Panc1 (cell line): ENCODE measurements around the gene NCAPH2.

Experiments used
- POLR2AphosphoS5 ChIP-seq: IDR thresholded peaks from 2 replicates; pipeline ENCODE4 v1.6.1; 2012; ENCODE audit warnings: mild to moderate bottlenecking, low read depth, low read length, moderate library complexity
- TF ChIP-seq, protein P1 (sequence below): fragments of 450-650 bp; IDR thresholded peaks from 2 replicates; pipeline ENCODE4 v1.5.1; 2017; ENCODE audit warnings: mild to moderate bottlenecking

DNA sequence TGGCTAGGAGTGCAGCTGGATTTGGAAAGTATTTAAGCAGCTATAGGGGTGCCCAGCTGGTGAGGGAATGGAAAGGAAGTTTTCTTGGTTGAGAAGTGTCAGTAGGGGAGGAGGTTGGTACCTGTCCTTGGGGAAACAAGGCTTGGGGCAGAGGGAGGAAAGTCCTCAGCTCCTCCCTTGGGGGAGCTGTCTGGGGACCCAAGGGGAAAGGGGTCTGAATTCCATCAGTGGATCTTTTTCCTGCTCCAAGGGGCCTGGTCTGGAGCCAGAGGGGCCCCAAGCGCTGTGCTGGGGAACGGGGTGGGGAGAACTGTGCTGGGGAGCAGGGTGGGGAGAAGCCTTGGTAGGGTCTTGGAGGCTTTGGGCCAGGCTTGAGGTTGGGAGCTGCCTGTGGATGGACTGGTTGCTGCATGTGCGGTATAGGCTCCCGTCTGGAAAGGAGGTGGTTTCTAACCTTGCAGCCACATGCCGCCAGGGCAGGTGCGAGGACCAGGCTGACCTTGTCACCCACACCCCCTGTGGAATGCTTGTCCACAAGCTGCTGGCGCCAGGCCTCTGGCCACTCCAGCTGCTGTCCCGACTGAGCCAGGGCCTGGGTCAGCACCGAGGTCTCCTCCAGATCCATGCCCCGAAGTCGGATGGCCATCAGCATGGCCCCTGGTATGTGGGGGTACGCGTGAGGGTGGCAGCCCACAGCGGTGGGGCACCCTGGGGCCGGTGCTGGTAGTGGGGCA, 20.8 kb downstream of the NCAPH2 start:
- TF ChIP-seq, protein P1, sequence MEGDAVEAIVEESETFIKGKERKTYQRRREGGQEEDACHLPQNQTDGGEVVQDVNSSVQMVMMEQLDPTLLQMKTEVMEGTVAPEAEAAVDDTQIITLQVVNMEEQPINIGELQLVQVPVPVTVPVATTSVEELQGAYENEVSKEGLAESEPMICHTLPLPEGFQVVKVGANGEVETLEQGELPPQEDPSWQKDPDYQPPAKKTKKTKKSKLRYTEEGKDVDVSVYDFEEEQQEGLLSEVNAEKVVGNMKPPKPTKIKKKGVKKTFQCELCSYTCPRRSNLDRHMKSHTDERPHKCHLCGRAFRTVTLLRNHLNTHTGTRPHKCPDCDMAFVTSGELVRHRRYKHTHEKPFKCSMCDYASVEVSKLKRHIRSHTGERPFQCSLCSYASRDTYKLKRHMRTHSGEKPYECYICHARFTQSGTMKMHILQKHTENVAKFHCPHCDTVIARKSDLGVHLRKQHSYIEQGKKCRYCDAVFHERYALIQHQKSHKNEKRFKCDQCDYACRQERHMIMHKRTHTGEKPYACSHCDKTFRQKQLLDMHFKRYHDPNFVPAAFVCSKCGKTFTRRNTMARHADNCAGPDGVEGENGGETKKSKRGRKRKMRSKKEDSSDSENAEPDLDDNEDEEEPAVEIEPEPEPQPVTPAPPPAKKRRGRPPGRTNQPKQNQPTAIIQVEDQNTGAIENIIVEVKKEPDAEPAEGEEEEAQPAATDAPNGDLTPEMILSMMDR, result no peak
- TF ChIP-seq POLR2AphosphoS5, result no peak; the same call in 1 of the 2 replicates
